ENCODE data around the gene ZBTB40. TPM values are rescaled to one million over a fixed set of nuclear protein-coding genes. Genes with fewer than 3 reads are reported as not detected.

The ZBTB40 gene
- total RNA-seq, 1 experiment from 2014 or later = 19.5 TPM

- TF ChIP-seq CEBPB (IDR thresholded peaks at IDR 0.05; ENCODE audit: low read depth) = no peak
- no peak for TF ChIP-seq JUND (IDR thresholded peaks at IDR 0.05)
- no peak for TF ChIP-seq FOSL1 (IDR thresholded peaks at IDR 0.05; ENCODE audit: low read depth)
Measured at GRCh38 chr1:22578732-22579361, 127.2 kb downstream of the ZBTB40 start (continued).

GRCh38 chr1:22579541-22580155 is 128.0 kb downstream of the ZBTB40 start:
- no TSS peak for BruUV-seq (replicated peaks)
- Histone ChIP-seq H3K4me1 (ENCODE audit: control insufficient read depth in 1 of 2, insufficient read depth in 2 of 2, low read length in 2 of 2) (no peaks in the 10 kb centered on the region), H3K27ac (ENCODE audit: low read depth, low read length) (no peak overlapping the region), H2AFZ (ENCODE audit: low read depth, low read length, poor library complexity, severe bottlenecking) (no peak overlapping the region), H3K4me3 (replicated peaks in 1 of 2; ENCODE audit: low read depth in 1 of 2, low read length in 2 of 2) (no peak overlapping the region), H3K9me2 (ENCODE audit: insufficient read depth) (no peaks in the 10 kb centered on the region), H3K27me3 (ENCODE audit: insufficient read depth, low read length) (no peaks in the 10 kb centered on the region), H4K20me1 (ENCODE audit: insufficient read depth) (no peaks in the 10 kb centered on the region), H3K36me3 (ENCODE audit: control insufficient read depth in 1 of 2, insufficient read depth in 2 of 2, low read length in 2 of 2) (no peaks in the 10 kb centered on the region), H3K4me2 (ENCODE audit: low read length) (no peak overlapping the region), H3K9me3 (ENCODE audit: control insufficient read depth in 1 of 2, insufficient read depth in 1 of 2, low read depth in 1 of 2, low read length in 2 of 2) (peaks cover 0 to 18% of the 10 kb centered on the region in 2 experiments; a peak in 1 of 4 replicates), H3K9ac (ENCODE audit: low read length) (no peak overlapping the region), H3K79me2 (ENCODE audit: insufficient read depth, low read length) (no peaks in the 10 kb centered on the region)
- ChIA-PET RAD21 (ENCODE audit: low non-redundant PET in 1 of 2, low total read pairs in 2 of 2, uncharacterized antibody in 2 of 2, unreplicated experiment in 2 of 2) (no interaction called here), CTCF (interaction anchor here (0.6 kb wide), 1 partner anchor 354 kb away, joined by 3 read pairs; no protein-coding TSS in a partner anchor), POLR2A (interaction anchor here (0.7 kb wide), 1 partner anchor 321 kb away, joined by 3 read pairs; no protein-coding TSS in a partner anchor)
- DNase-seq (ENCODE audit: low read depth, low spot score) (no peak), ATAC-seq (no peak)
- intact Hi-C loops (cut with micrococcal nuclease) = no loop called here
- no peak for TF ChIP-seq POLR2AphosphoS5 (IDR thresholded peaks at IDR 0.05; ENCODE audit: low read depth, low read length)
- no peak for TF ChIP-seq TCF7L2 (IDR thresholded peaks at IDR 0.05; ENCODE audit: borderline replicate concordance, extremely low read depth, insufficient read depth, insufficient read length)
- no peak for TF ChIP-seq RAD21 (IDR thresholded peaks at IDR 0.05; ENCODE audit: low read depth)
- no peak for TF ChIP-seq SRF (IDR thresholded peaks at IDR 0.05; ENCODE audit: low read depth)
- TF ChIP-seq FOSL1 (IDR thresholded peaks at IDR 0.05; ENCODE audit: low read depth) = no peak
- TF ChIP-seq CTCF (IDR thresholded peaks at IDR 0.05 in 2 of 3, conservative IDR thresholded peaks at IDR 0.05 in 1 of 3; ENCODE audit: borderline replicate concordance in 1 of 3, insufficient read depth in 1 of 3, low read depth in 2 of 3, low read length in 2 of 3) = no peak
- TF ChIP-seq JUND (IDR thresholded peaks at IDR 0.05) = no peak
- no peak for TF ChIP-seq EGR1 (IDR thresholded peaks at IDR 0.05; ENCODE audit: low read depth)
- no peak for TF ChIP-seq REST (IDR thresholded peaks at IDR 0.05; ENCODE audit: low read depth)
- no peak for TF ChIP-seq YY1 (IDR thresholded peaks at IDR 0.05; ENCODE audit: extremely low read depth, insufficient replicate concordance, low read depth, low read length)
- no peak for TF ChIP-seq EZH2phosphoT487 (IDR thresholded peaks at IDR 0.05; ENCODE audit: borderline replicate concordance)
- no peak for TF ChIP-seq POLR2A (IDR thresholded peaks at IDR 0.05; ENCODE audit: borderline replicate concordance, extremely low read depth, insufficient read depth, insufficient read length)
- TF ChIP-seq CBX3 (IDR thresholded peaks at IDR 0.05; ENCODE audit: low read depth) = no peak

Measured in HCT116 (cell line).